ENCODE results near the gene TTLL10.

The TTLL10 gene

GRCh38 chr1:1130206-1131120 is 43.2 kb upstream of the TTLL10 start:
- Histone ChIP-seq H3K4me3 (replicated peaks; ENCODE audit: insufficient read depth, low read length) (no peak overlapping the region), H3K27me3 (ENCODE audit: insufficient read depth, poor library complexity, severe bottlenecking) (no peaks in the 10 kb centered on the region), H3K27ac (replicated peaks) (no peak overlapping the region)
- no peak for DNase-seq (ENCODE audit: low read depth in 1 of 2, low spot score in 1 of 2)
- no peak for TF ChIP-seq SPI1 (IDR thresholded peaks at IDR 0.05; ENCODE audit: borderline replicate concordance, low read depth)
- no peak for TF ChIP-seq POLR2AphosphoS5 (IDR thresholded peaks at IDR 0.05; ENCODE audit: low read depth)
- no peak for TF ChIP-seq CTCF (IDR thresholded peaks at IDR 0.05; ENCODE audit: insufficient read depth, low read length)
- TF ChIP-seq GABPA (IDR thresholded peaks at IDR 0.05; ENCODE audit: low read depth): no peak
- TF ChIP-seq, protein P1, sequence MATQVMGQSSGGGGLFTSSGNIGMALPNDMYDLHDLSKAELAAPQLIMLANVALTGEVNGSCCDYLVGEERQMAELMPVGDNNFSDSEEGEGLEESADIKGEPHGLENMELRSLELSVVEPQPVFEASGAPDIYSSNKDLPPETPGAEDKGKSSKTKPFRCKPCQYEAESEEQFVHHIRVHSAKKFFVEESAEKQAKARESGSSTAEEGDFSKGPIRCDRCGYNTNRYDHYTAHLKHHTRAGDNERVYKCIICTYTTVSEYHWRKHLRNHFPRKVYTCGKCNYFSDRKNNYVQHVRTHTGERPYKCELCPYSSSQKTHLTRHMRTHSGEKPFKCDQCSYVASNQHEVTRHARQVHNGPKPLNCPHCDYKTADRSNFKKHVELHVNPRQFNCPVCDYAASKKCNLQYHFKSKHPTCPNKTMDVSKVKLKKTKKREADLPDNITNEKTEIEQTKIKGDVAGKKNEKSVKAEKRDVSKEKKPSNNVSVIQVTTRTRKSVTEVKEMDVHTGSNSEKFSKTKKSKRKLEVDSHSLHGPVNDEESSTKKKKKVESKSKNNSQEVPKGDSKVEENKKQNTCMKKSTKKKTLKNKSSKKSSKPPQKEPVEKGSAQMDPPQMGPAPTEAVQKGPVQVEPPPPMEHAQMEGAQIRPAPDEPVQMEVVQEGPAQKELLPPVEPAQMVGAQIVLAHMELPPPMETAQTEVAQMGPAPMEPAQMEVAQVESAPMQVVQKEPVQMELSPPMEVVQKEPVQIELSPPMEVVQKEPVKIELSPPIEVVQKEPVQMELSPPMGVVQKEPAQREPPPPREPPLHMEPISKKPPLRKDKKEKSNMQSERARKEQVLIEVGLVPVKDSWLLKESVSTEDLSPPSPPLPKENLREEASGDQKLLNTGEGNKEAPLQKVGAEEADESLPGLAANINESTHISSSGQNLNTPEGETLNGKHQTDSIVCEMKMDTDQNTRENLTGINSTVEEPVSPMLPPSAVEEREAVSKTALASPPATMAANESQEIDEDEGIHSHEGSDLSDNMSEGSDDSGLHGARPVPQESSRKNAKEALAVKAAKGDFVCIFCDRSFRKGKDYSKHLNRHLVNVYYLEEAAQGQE (IDR thresholded peaks at IDR 0.05; ENCODE audit: insufficient replicate concordance, low read depth): no peak

DNA sequence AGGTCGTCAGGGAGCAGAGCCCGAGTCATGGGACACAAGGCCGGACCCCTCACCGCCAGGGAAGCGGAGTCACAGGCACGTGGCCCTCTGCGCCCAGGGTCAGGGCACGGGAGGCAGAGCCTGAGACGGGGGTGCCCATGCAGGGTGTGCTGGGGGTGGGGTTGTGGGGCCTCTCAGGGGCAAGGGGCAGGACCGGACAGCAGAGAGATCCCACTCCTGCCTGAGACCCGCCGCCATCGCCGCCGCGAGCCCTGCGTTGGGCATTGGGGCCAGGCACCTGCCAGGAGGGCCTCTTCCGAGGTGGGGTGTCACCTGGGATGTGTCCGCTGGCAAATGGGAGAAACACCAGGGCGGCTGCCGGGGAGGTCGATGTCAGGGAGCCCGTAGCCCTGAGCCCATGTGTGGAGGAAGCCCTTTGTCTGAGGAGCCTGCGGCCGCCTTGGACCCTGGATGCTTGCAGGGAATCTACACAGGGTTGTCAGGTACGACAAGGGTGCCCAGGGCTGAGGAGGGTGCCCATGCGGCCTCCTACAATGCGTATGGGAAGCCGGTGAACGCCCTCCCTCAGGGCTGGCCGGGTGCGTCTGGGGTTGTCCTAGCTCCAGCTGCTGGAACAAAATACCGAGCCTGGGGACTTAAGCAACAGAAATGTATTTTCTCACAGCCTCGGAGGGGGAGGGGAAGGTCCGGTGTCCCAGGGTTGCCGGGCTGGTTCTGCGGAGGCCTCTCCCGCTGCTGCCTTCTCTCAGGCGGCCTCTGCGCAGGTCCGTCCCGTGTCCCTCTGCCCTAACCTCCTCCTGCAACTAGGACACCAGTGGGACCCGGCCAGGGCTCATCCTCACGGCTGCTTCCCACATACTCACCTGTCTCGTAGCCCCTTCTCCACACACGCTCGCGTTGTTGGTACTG is 41.4 kb upstream of the TTLL10 start:
- Histone ChIP-seq H3K4me3 (replicated peaks; ENCODE audit: insufficient read depth, low read length) (no peak overlapping the region), H3K27me3 (ENCODE audit: insufficient read depth, poor library complexity, severe bottlenecking) (peaks cover 1% of the 10 kb centered on the region), H3K27ac (replicated peaks) (no peak overlapping the region)
- TF ChIP-seq CTCF (IDR thresholded peaks at IDR 0.05; ENCODE audit: insufficient read depth, low read length) (no peak), GABPA (IDR thresholded peaks at IDR 0.05; ENCODE audit: low read depth) (no peak), SPI1 (IDR thresholded peaks at IDR 0.05; ENCODE audit: borderline replicate concordance, low read depth) (no peak), POLR2AphosphoS5 (IDR thresholded peaks at IDR 0.05; ENCODE audit: low read depth) (no peak)
- TF ChIP-seq, protein P1 (IDR thresholded peaks at IDR 0.05; ENCODE audit: insufficient replicate concordance, low read depth): no peak
- no peak for DNase-seq (ENCODE audit: low read depth in 1 of 2, low spot score in 1 of 2)

DNA sequence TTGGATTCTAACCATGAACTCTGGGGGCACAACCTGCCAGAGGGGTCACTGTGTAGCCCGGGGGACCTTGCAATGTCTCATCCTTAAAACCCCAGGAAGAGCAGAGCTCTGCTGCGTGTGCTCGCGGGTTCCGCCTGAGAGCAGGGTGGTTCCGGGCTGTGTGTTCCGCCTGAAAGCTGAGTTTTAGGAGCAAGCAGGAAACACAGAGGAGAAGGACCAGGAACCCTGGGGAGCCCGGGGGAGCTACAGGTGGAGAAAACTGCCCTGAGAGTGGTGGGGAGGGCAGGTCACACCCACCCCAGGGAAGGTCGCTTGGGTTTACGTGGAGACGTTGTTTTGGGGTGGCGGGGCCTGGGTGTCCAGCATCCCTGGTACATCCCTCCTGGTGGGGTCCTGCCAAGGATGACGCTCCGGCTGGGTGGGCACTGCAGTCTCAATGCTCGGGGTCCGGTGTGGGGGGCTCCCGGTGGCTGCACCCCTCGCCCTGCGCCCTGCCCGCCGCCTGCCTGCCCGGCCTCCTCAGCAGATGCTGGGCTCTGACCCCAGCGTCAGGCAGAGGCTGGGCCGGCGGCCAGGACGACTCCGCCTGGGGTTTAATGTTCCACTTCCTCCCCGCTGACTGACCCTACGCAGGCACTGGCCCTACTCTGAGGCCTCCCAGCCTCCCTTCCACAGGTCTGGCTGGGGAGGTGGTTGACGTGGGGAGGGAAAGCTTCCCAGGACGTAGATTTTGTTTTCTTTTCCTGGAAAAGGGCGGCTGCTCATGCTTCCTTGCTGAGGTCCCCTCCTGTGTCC is 40.5 kb upstream of the TTLL10 start:
- no peak for DNase-seq (ENCODE audit: low read depth in 1 of 2, low spot score in 1 of 2)
- Histone ChIP-seq H3K27me3 (ENCODE audit: insufficient read depth, poor library complexity, severe bottlenecking) (peaks cover 6% of the 10 kb centered on the region), H3K27ac (replicated peaks) (no peak overlapping the region), H3K4me3 (replicated peaks; ENCODE audit: insufficient read depth, low read length) (no peak overlapping the region)
- no peak for TF ChIP-seq SPI1 (IDR thresholded peaks at IDR 0.05; ENCODE audit: borderline replicate concordance, low read depth)
- no peak for TF ChIP-seq POLR2AphosphoS5 (IDR thresholded peaks at IDR 0.05; ENCODE audit: low read depth)
- TF ChIP-seq GABPA (IDR thresholded peaks at IDR 0.05; ENCODE audit: low read depth): no peak
- no peak for TF ChIP-seq CTCF (IDR thresholded peaks at IDR 0.05; ENCODE audit: insufficient read depth, low read length)
- TF ChIP-seq, protein P1 (IDR thresholded peaks at IDR 0.05; ENCODE audit: insufficient replicate concordance, low read depth): no peak

Data from HL-60 (cell line).